K562 (cell line): Measurements from ENCODE around the gene ZNF750.

ENCODE experiments used
- POLR2AphosphoS5 ChIP-seq: IDR thresholded peaks from 2 replicates; pipeline ENCODE4 v1.6.1; 2011; ENCODE audit warnings: mild to moderate bottlenecking, low read depth, low read length, moderate library complexity; ENCODE audit not compliant: control insufficient read depth, insufficient read depth
- SP2 ChIP-seq: IDR thresholded peaks from 2 replicates; pipeline ENCODE4 v1.6.1; 2011; ENCODE audit warnings: mild to moderate bottlenecking, low read depth, low read length, moderate library complexity; ENCODE audit not compliant: poor library complexity, severe bottlenecking; ENCODE audit errors: extremely low read depth

GRCh38 chr17:82835766-82836512, 3.9 kb downstream of the ZNF750 start:
- no peak for TF ChIP-seq SP2
- TF ChIP-seq POLR2AphosphoS5 = no peak
